HL-60 (cell line): ENCODE results near the gene TMEM94.

ENCODE experiments used
- DNase-seq, 2 experiments: peaks; one replicate each; pipeline ENCODE4 v3.0.0-alpha.2; 2010 to 2020; ENCODE audit warnings: low read depth in 1 of 2, low spot score in 1 of 2
- H3K27ac ChIP-seq: fragments of 250-450 bp; sonication (Bioruptor Pico); replicated peaks from 2 replicates; pipeline ENCODE4 v1.5.1; 2020; ENCODE audit warnings: mild to moderate bottlenecking, moderate library complexity
- H3K27me3 ChIP-seq: fragments of 250-450 bp; sonication (Bioruptor Pico); 2 replicates; pipeline ENCODE4 v1.5.1; 2021; ENCODE audit warnings: mild to moderate bottlenecking, moderate library complexity; ENCODE audit not compliant: insufficient read depth, poor library complexity, severe bottlenecking
- H3K4me3 ChIP-seq: replicated peaks from 2 replicates; pipeline ENCODE4 v1.5.1; 2011; ENCODE audit warnings: mild to moderate bottlenecking, control low read depth, low read length; ENCODE audit not compliant: insufficient read depth
- GABPA ChIP-seq: IDR thresholded peaks from 2 replicates; pipeline ENCODE4 v1.6.1; 2012; ENCODE audit warnings: low read depth
- POLR2AphosphoS5 ChIP-seq: IDR thresholded peaks from 2 replicates; pipeline ENCODE4 v1.6.1; 2012; ENCODE audit warnings: low read depth
- SPI1 ChIP-seq: IDR thresholded peaks from 2 replicates; pipeline ENCODE4 v1.6.1; 2012; ENCODE audit warnings: low read depth, mild to moderate bottlenecking, borderline replicate concordance
- TF ChIP-seq, protein P1 (sequence below): IDR thresholded peaks from one replicate; pipeline ENCODE4 v1.5.1; 2011; ENCODE audit warnings: low read length, control low read depth, inconsistent platforms; ENCODE audit not compliant: insufficient read depth
- TF ChIP-seq, protein P2 (sequence below): IDR thresholded peaks from 2 replicates; pipeline ENCODE4 v1.6.1; 2012; ENCODE audit warnings: low read depth; ENCODE audit not compliant: insufficient replicate concordance

Gene TMEM94

DNA sequence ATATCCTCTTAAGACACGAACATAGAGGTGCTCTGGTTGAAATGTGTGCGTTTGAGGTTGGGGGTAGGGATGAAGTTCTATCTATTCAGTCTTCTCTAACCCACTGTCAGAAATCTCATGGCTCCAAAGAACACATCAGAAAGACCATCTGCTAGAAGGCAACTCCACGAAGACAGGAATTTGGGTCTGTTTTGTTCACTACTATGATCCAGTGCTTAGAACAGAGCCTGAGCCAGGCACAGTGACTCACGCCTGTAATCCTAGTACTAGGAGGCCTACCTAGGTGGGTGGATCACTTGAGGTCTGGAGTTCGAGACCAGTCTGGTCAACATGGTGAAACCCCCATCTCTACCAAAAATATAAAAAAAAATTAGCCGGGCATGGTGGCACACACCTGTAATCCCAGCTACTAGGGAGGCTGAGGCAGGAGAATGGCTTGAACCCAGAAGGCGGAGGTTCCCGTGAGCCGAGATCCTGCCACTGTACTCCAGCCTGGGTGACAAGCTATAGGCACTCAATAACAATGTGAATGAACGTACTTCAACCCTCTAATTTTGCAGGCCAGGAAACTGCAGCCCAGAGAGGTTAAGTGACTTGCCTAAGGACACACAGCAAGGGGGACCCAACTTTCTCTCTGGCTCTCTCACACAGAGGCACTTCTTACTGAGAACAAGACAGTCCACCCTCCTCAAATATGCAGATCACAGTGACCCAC is 56.6 kb downstream of the TMEM94 start:
- DNase-seq = no peak
- no peak overlapping the region for H3K27ac ChIP-seq
- TF ChIP-seq POLR2AphosphoS5 (no peak), GABPA (no peak), SPI1 (no peak)
- TF ChIP-seq, protein P1, sequence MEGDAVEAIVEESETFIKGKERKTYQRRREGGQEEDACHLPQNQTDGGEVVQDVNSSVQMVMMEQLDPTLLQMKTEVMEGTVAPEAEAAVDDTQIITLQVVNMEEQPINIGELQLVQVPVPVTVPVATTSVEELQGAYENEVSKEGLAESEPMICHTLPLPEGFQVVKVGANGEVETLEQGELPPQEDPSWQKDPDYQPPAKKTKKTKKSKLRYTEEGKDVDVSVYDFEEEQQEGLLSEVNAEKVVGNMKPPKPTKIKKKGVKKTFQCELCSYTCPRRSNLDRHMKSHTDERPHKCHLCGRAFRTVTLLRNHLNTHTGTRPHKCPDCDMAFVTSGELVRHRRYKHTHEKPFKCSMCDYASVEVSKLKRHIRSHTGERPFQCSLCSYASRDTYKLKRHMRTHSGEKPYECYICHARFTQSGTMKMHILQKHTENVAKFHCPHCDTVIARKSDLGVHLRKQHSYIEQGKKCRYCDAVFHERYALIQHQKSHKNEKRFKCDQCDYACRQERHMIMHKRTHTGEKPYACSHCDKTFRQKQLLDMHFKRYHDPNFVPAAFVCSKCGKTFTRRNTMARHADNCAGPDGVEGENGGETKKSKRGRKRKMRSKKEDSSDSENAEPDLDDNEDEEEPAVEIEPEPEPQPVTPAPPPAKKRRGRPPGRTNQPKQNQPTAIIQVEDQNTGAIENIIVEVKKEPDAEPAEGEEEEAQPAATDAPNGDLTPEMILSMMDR = no peak
- TF ChIP-seq, protein P2, sequence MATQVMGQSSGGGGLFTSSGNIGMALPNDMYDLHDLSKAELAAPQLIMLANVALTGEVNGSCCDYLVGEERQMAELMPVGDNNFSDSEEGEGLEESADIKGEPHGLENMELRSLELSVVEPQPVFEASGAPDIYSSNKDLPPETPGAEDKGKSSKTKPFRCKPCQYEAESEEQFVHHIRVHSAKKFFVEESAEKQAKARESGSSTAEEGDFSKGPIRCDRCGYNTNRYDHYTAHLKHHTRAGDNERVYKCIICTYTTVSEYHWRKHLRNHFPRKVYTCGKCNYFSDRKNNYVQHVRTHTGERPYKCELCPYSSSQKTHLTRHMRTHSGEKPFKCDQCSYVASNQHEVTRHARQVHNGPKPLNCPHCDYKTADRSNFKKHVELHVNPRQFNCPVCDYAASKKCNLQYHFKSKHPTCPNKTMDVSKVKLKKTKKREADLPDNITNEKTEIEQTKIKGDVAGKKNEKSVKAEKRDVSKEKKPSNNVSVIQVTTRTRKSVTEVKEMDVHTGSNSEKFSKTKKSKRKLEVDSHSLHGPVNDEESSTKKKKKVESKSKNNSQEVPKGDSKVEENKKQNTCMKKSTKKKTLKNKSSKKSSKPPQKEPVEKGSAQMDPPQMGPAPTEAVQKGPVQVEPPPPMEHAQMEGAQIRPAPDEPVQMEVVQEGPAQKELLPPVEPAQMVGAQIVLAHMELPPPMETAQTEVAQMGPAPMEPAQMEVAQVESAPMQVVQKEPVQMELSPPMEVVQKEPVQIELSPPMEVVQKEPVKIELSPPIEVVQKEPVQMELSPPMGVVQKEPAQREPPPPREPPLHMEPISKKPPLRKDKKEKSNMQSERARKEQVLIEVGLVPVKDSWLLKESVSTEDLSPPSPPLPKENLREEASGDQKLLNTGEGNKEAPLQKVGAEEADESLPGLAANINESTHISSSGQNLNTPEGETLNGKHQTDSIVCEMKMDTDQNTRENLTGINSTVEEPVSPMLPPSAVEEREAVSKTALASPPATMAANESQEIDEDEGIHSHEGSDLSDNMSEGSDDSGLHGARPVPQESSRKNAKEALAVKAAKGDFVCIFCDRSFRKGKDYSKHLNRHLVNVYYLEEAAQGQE = no peak
- no peak overlapping the region for H3K4me3 ChIP-seq
- H3K27me3 ChIP-seq = peaks cover 12% of the 10 kb centered on the region

DNA sequence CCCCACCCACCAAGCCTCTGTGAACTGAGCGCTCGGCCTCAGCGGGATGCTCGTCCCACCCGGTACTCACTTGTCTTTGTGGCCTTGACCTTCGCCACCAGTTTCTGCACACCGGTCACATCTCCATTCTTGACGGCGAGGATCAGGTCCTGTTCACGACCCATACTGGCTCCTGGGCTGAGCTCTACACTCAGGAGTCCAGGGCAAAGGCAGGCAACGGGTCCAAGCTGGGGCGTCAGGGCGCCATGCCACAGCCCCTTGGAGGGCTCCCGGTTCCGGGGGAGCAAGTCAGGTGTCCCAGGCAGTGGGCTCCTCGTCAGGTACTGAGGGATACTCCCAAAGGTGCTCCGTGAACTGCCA is 57.2 kb downstream of the TMEM94 start:
- TF ChIP-seq SPI1 (no peak), GABPA (no peak), POLR2AphosphoS5 (no peak)
- TF ChIP-seq, protein P2 = no peak
- TF ChIP-seq, protein P1 = no peak
- Histone ChIP-seq H3K27me3 (peaks cover 12% of the 10 kb centered on the region), H3K4me3 (no peak overlapping the region), H3K27ac (no peak overlapping the region)
- no peak for DNase-seq

DNA sequence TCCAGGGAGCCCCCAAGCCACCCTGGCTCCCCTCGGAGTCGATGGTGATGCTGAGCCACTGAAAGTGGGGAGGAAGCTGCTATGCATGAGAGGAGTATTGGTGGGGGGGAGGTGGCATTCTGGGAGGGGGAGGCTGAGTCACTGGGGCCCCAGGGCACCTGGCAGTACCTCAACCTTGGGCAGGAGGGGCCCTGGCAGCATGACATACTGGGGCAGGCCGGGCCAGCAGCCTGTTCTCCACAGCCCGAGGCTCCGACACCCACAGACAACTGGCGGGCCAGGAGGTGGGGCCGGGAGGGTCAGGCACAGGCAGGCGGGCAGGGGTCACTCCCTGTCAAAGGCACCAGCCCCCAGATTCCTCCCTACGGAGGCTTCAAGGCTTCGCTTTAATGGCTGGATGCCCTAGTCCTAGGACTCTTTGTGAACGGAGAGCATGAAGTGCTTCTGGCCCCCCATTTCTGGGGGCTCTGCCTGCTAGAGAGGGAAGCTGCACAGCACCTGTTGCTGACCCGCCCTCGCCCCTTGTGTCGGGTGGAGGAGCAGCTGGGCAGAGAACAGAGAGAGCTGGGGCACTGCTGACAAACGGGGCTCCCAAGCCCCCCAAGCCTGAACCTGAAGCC is 58.0 kb downstream of the TMEM94 start:
- peaks cover 12% of the 10 kb centered on the region for H3K27me3 ChIP-seq
- no peak overlapping the region for H3K4me3 ChIP-seq
- H3K27ac ChIP-seq = no peak overlapping the region
- TF ChIP-seq SPI1 (no peak), GABPA (no peak), POLR2AphosphoS5 (no peak)
- TF ChIP-seq, protein P1 = no peak
- TF ChIP-seq, protein P2 = no peak
- no peak for DNase-seq
